ENCODE results near the gene RIN3.

DNA sequence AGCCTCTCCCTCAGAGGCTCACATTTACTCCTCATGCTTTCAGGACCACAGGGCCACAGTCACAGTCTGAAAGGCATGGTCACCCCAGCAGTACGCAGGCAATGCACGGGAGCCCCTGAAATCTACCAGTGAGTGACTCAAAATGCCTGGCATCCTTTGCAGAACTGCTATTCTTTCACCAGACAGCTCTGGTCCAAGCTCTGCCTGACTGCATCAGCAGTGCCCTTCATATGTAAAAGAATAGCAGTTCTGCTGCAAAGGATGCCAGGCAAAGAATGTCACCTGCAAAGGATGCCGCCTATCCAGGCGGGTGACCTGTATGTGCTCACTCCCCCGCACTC, 196.4 kb downstream of the RIN3 start:
- no peak for TF ChIP-seq CTCF (IDR thresholded peaks at IDR 0.05)
- TF ChIP-seq POLR2A (IDR thresholded peaks at IDR 0.05), result no peak
